GM18517 (cell line): ENCODE data around the gene ARID3A.

Experiments used
- ATAC-seq: cut with Tn5 transposase; IDR thresholded peaks from one replicate; pipeline ENCODE4 v1.9.1; 2021; ENCODE audit warnings: mild to moderate bottlenecking, moderate library complexity; ENCODE audit not compliant: unreplicated experiment

ARID3A gene

GRCh38 chr19:1000591-1001537, 75.0 kb downstream of the ARID3A start:
- ATAC-seq, result no peak

GRCh38 chr19:1001538-1002166, 75.8 kb downstream of the ARID3A start:
- no peak for ATAC-seq

- no peak for ATAC-seq
Observed at GRCh38 chr19:1002600-1002999, 76.8 kb downstream of the ARID3A start.

GRCh38 chr19:1003283-1003682, 77.4 kb downstream of the ARID3A start:
- ATAC-seq, result no peak

GRCh38 chr19:1004204-1004802, 78.5 kb downstream of the ARID3A start:
- ATAC-seq, result no peak

- no peak for ATAC-seq
Observed at GRCh38 chr19:1004803-1005664, 79.2 kb downstream of the ARID3A start.

GRCh38 chr19:1006711-1007398, 81.0 kb downstream of the ARID3A start:
- no peak for ATAC-seq

GRCh38 chr19:1007399-1008251, 81.8 kb downstream of the ARID3A start:
- ATAC-seq, result no peak

GRCh38 chr19:1008268-1009040, 82.6 kb downstream of the ARID3A start:
- ATAC-seq, result no peak

GRCh38 chr19:1009041-1009980, 83.5 kb downstream of the ARID3A start:
- no peak for ATAC-seq

GRCh38 chr19:1009981-1010538, 84.2 kb downstream of the ARID3A start:
- no peak for ATAC-seq

- no peak for ATAC-seq
Observed at GRCh38 chr19:1010586-1011510, 85.0 kb downstream of the ARID3A start.

GRCh38 chr19:1011831-1012333, 86.0 kb downstream of the ARID3A start:
- ATAC-seq, result no peak

GRCh38 chr19:1012334-1012733, 86.5 kb downstream of the ARID3A start:
- no peak for ATAC-seq

GRCh38 chr19:1013218-1013617, 87.4 kb downstream of the ARID3A start:
- ATAC-seq, result no peak
